ENCODE measurements around the gene SIK3.
"Not testable (repeated sequence)": the region's sequence is repeated elsewhere in the genome, so short reads cannot be mapped to it uniquely, and the experiment has no call there.

Gene SIK3

GRCh38 chr11:116825854-116826750 lies 272.1 kb downstream of the SIK3 start:
- DNase-seq (ENCODE audit: low read depth) = no peak

- DNase-seq (ENCODE audit: low read depth) = no peak
These were observed 272.8 kb downstream of the SIK3 start for GRCh38 chr11:116825434-116825833.

GRCh38 chr11:116823031-116823843 lies 275.0 kb downstream of the SIK3 start, which contains the start of gene APOA4:
Gene APOA4 (minus strand): TSS chr11:116823304. CDS start chr11:116823191, 113 bp downstream.
- DNase-seq (ENCODE audit: low read depth) = no peak

- DNase-seq (ENCODE audit: low read depth) = no peak
These were observed 275.7 kb downstream of the SIK3 start for GRCh38 chr11:116822575-116822974.

- no peak for DNase-seq (ENCODE audit: low read depth)
These were observed 276.9 kb downstream of the SIK3 start for GRCh38 chr11:116821050-116821918.

- no peak for DNase-seq (ENCODE audit: low read depth)
These were observed 279.2 kb downstream of the SIK3 start for GRCh38 chr11:116819049-116819448.

GRCh38 chr11:116814502-116814901 lies 283.7 kb downstream of the SIK3 start:
- DNase-seq (ENCODE audit: low read depth) = no peak

- no peak for DNase-seq (ENCODE audit: low read depth)
These were observed 284.3 kb downstream of the SIK3 start for GRCh38 chr11:116813781-116814471.

- DNase-seq (ENCODE audit: low read depth) = no peak
These were observed 285.1 kb downstream of the SIK3 start for GRCh38 chr11:116813170-116813569.

- no peak for DNase-seq (ENCODE audit: low read depth)
These were observed 286.1 kb downstream of the SIK3 start for GRCh38 chr11:116812109-116812508.

GRCh38 chr11:116811194-116811593 lies 287.0 kb downstream of the SIK3 start:
- DNase-seq (ENCODE audit: low read depth) = no peak

- no peak for DNase-seq (ENCODE audit: low read depth)
These were observed 289.7 kb downstream of the SIK3 start for GRCh38 chr11:116808262-116809175.

- no peak for DNase-seq (ENCODE audit: low read depth)
These were observed 290.5 kb downstream of the SIK3 start for GRCh38 chr11:116807601-116808261.

GRCh38 chr11:116804001-116804400 lies 294.2 kb downstream of the SIK3 start:
- no peak for DNase-seq (ENCODE audit: low read depth)

GRCh38 chr11:116801662-116802061 lies 296.6 kb downstream of the SIK3 start:
- not testable (repeated sequence) for DNase-seq (ENCODE audit: low read depth)

GRCh38 chr11:116800610-116801009 lies 297.6 kb downstream of the SIK3 start:
- no peak for DNase-seq (ENCODE audit: low read depth)

- DNase-seq (ENCODE audit: low read depth) = no peak
These were observed 299.9 kb downstream of the SIK3 start for GRCh38 chr11:116798368-116798767.

GRCh38 chr11:116797816-116798215 lies 300.4 kb downstream of the SIK3 start:
- no peak for DNase-seq (ENCODE audit: low read depth)

GRCh38 chr11:116796548-116796947 lies 301.7 kb downstream of the SIK3 start:
- no peak for DNase-seq (ENCODE audit: low read depth)

GRCh38 chr11:116794851-116795250 lies 303.4 kb downstream of the SIK3 start:
- DNase-seq (ENCODE audit: low read depth) = no peak

Measured in T follicular helper cell (primary cell).